HG02588 (cell line): ENCODE measurements around the gene OSBPL5.

Source experiments
- ATAC-seq: cut with Tn5 transposase; IDR thresholded peaks from one replicate; pipeline ENCODE4 v1.9.1; 2021; ENCODE audit warnings: mild to moderate bottlenecking, moderate library complexity; ENCODE audit not compliant: unreplicated experiment

Gene OSBPL5

GRCh38 chr11:3165152-3165705, at the start of gene OSBPL5:
OSBPL5 (minus strand) TSS chr11:3165310; CDS start chr11:3129148, 36,162 bp downstream.
- no peak for ATAC-seq

GRCh38 chr11:3214420-3214699, 49.2 kb upstream of the OSBPL5 start:
- no peak for ATAC-seq

GRCh38 chr11:3213659-3214419, 48.7 kb upstream of the OSBPL5 start:
- no peak for ATAC-seq

GRCh38 chr11:3208272-3208671, 43.2 kb upstream of the OSBPL5 start:
- no peak for ATAC-seq

- no peak for ATAC-seq
These were observed 42.5 kb upstream of the OSBPL5 start for GRCh38 chr11:3207526-3208189.

- no peak for ATAC-seq
These were observed 41.8 kb upstream of the OSBPL5 start for GRCh38 chr11:3206922-3207204.

GRCh38 chr11:3206156-3206921, 41.2 kb upstream of the OSBPL5 start:
- ATAC-seq = no peak

- ATAC-seq = no peak
These were observed 40.4 kb upstream of the OSBPL5 start for GRCh38 chr11:3205261-3206155.

- ATAC-seq = no peak
These were observed 39.3 kb upstream of the OSBPL5 start for GRCh38 chr11:3204141-3205015.

- ATAC-seq = no peak
These were observed 38.3 kb upstream of the OSBPL5 start for GRCh38 chr11:3203221-3204043.

- ATAC-seq = no peak
These were observed 37.6 kb upstream of the OSBPL5 start for GRCh38 chr11:3202759-3203158.

GRCh38 chr11:3202305-3202704, 37.2 kb upstream of the OSBPL5 start:
- no peak for ATAC-seq

- ATAC-seq = no peak
These were observed 36.6 kb upstream of the OSBPL5 start for GRCh38 chr11:3201677-3202181.

- ATAC-seq = no peak
These were observed 36.0 kb upstream of the OSBPL5 start for GRCh38 chr11:3201112-3201581.

- no peak for ATAC-seq
These were observed 35.4 kb upstream of the OSBPL5 start for GRCh38 chr11:3200388-3201111.

- ATAC-seq = no peak
These were observed 34.6 kb upstream of the OSBPL5 start for GRCh38 chr11:3199537-3200295.

- no peak for ATAC-seq
These were observed 33.7 kb upstream of the OSBPL5 start for GRCh38 chr11:3198815-3199214.
